OCI-LY7 (cell line): ENCODE measurements around the gene JAG2. TPM values are rescaled to one million over a fixed set of nuclear protein-coding genes. Genes with fewer than 3 reads are reported as not detected.

Experiments used
- BruUV-seq: library from RNA; stranded (reverse); fragments of 400-500 nt; replicated peaks from 2 replicates; lab custom pipeline; 2021; lab: Mats Ljungman, UMichigan
- CTCF ChIA-PET: fragments of 300-600 bp; sonication (Branson Sonifier 250); formaldehyde crosslinking; loops from one replicate; lab custom pipeline; 2022; ENCODE audit warnings: antibody characterized with exemption; ENCODE audit not compliant: unreplicated experiment; lab: Charles Lee
- POLR2A ChIA-PET: fragments of 300-600 bp; sonication (Branson Sonifier 250); formaldehyde crosslinking; loops from one replicate; lab custom pipeline; 2022; ENCODE audit warnings: antibody characterized with exemption; lab: Charles Lee
- DNase-seq: peaks from one replicate; pipeline ENCODE4 v3.0.0-alpha.2; 2015; ENCODE audit warnings: low spot score
- H2AFZ ChIP-seq: fragments of 200-600 bp; sonication (generic), shearing (Covaris generic); 2 replicates; pipeline ENCODE4 v1.6.1; 2014; ENCODE audit warnings: mild to moderate bottlenecking, antibody characterized with exemption, low read length, moderate library complexity
- H3K27ac ChIP-seq: fragments of 200-600 bp; sonication (generic); 2 replicates; pipeline ENCODE4 v1.5.1; 2014; ENCODE audit warnings: mixed run types, low read depth, mild to moderate bottlenecking, moderate library complexity, low read length, inconsistent platforms; ENCODE audit not compliant: poor library complexity, severe bottlenecking
- H3K36me3 ChIP-seq: fragments of 200-600 bp; sonication (generic); 2 replicates; pipeline ENCODE4 v1.6.1; 2014; ENCODE audit warnings: mild to moderate bottlenecking, antibody characterized with exemption, low read length, moderate library complexity, mixed read lengths; ENCODE audit not compliant: insufficient read depth
- H3K4me1 ChIP-seq: fragments of 200-600 bp; sonication (generic); 2 replicates; pipeline ENCODE4 v1.5.1; 2014; ENCODE audit warnings: mild to moderate bottlenecking, low read length; ENCODE audit not compliant: insufficient read depth, poor library complexity, severe bottlenecking
- H3K4me2 ChIP-seq: fragments of 200-600 bp; sonication (generic); 2 replicates; pipeline ENCODE4 v1.6.1; 2014; ENCODE audit warnings: mild to moderate bottlenecking, low read length
- H3K4me3 ChIP-seq: fragments of 200-600 bp; sonication (generic); 2 replicates; pipeline ENCODE4 v1.5.1; 2014; ENCODE audit warnings: mild to moderate bottlenecking, low read depth, low read length; ENCODE audit not compliant: poor library complexity, severe bottlenecking
- H3K79me2 ChIP-seq: fragments of 200-600 bp; sonication (generic); 2 replicates; pipeline ENCODE4 v1.6.1; 2016; ENCODE audit warnings: low read depth, mild to moderate bottlenecking, low read length, moderate library complexity, mixed read lengths; ENCODE audit not compliant: insufficient read depth
- H3K9me2 ChIP-seq: fragments of 200-600 bp; sonication (generic); 2 replicates; pipeline ENCODE4 v1.6.1; 2016; ENCODE audit warnings: mild to moderate bottlenecking, low read length, mixed read lengths; ENCODE audit not compliant: insufficient read depth
- H3K9me3 ChIP-seq: fragments of 200-600 bp; sonication (generic); 2 replicates; pipeline ENCODE4 v1.6.1; 2014; ENCODE audit warnings: mild to moderate bottlenecking, mixed run types, low read length, mixed read lengths
- H4K20me1 ChIP-seq: fragments of 200-600 bp; sonication (generic); 2 replicates; pipeline ENCODE4 v1.6.1; 2014; ENCODE audit warnings: mild to moderate bottlenecking, antibody characterized with exemption, low read length, moderate library complexity, mixed read lengths; ENCODE audit not compliant: insufficient read depth
- CTCF ChIP-seq: fragments of 200-600 bp; sonication (generic); conservative IDR thresholded peaks from 2 replicates; pipeline ENCODE4 v1.5.1; 2014; ENCODE audit warnings: mild to moderate bottlenecking, antibody characterized with exemption, low read length, moderate library complexity, mixed read lengths
- EZH2phosphoT487 ChIP-seq: fragments of 200-600 bp; sonication (generic); IDR thresholded peaks from 2 replicates; pipeline ENCODE4 v1.6.1; 2018; ENCODE audit warnings: low read depth, borderline replicate concordance, mild to moderate bottlenecking, mixed run types, antibody characterized with exemption, low read length, moderate library complexity, mixed read lengths
- intact Hi-C: fragments of 100-400 bp; cut with micrococcal nuclease; formaldehyde crosslinking; loops from one replicate; pipeline ENCODE4 v1.10.0; 2022; ENCODE audit not compliant: unreplicated experiment
- total RNA-seq, 2 experiments: library from RNA; depleted of rRNA in 1 of 2; stranded (reverse); fragments of >200 nt in 1 of 2; shearing (Covaris generic) in 1 of 2; gene quantifications; 2 replicates each; pipeline ENCODE4 v1.2.3, GENCODE V29; 2014 to 2022

The JAG2 gene
- total RNA-seq, 2 experiments from 2014 or later = 5.0 to 6.0 TPM

- Histone ChIP-seq H3K4me1 (no peaks in the 10 kb centered on the region), H4K20me1 (no peaks in the 10 kb centered on the region), H2AFZ (no peak overlapping the region), H3K36me3 (no peaks in the 10 kb centered on the region), H3K79me2 (no peaks in the 10 kb centered on the region), H3K27ac (no peak overlapping the region), H3K9me2 (no peaks in the 10 kb centered on the region), H3K4me3 (no peak overlapping the region), H3K9me3 (no peaks in the 10 kb centered on the region), H3K4me2 (no peak overlapping the region)
- no peak for TF ChIP-seq EZH2phosphoT487
- TF ChIP-seq CTCF = no peak
- POLR2A ChIA-PET = no interaction called here
- intact Hi-C loops = no loop called here
- CTCF ChIA-PET = no interaction called here
- no peak for DNase-seq
- BruUV-seq = no TSS peak
Observed at GRCh38 chr14:105159344-105159743, 9.2 kb downstream of the JAG2 start.

GRCh38 chr14:105158794-105159193, 9.8 kb downstream of the JAG2 start:
- Histone ChIP-seq H2AFZ (no peak overlapping the region), H3K9me3 (no peaks in the 10 kb centered on the region), H3K79me2 (no peaks in the 10 kb centered on the region), H3K4me3 (no peak overlapping the region), H3K27ac (no peak overlapping the region), H3K36me3 (no peaks in the 10 kb centered on the region), H3K4me1 (no peaks in the 10 kb centered on the region), H3K4me2 (no peak overlapping the region), H4K20me1 (no peaks in the 10 kb centered on the region), H3K9me2 (no peaks in the 10 kb centered on the region)
- no TSS peak for BruUV-seq
- ChIA-PET CTCF (no interaction called here), POLR2A (no interaction called here)
- no peak for DNase-seq
- no peak for TF ChIP-seq CTCF
- TF ChIP-seq EZH2phosphoT487 = no peak
- intact Hi-C loops = no loop called here

GRCh38 chr14:105157872-105158271, 10.7 kb downstream of the JAG2 start:
- Histone ChIP-seq H3K4me2 (no peak overlapping the region), H3K4me1 (no peaks in the 10 kb centered on the region), H3K36me3 (no peaks in the 10 kb centered on the region), H4K20me1 (no peaks in the 10 kb centered on the region), H3K27ac (no peak overlapping the region), H2AFZ (no peak overlapping the region), H3K79me2 (no peaks in the 10 kb centered on the region), H3K9me2 (no peaks in the 10 kb centered on the region), H3K4me3 (no peak overlapping the region), H3K9me3 (no peaks in the 10 kb centered on the region)
- intact Hi-C loops = no loop called here
- no peak for DNase-seq
- CTCF ChIA-PET = no interaction called here
- POLR2A ChIA-PET = no interaction called here
- TF ChIP-seq CTCF (no peak), EZH2phosphoT487 (no peak)
- BruUV-seq = no TSS peak
